IMR-90 (cell line): Measurements from ENCODE around the gene NF1.

Experiments used
- CHD1 ChIP-seq: IDR thresholded peaks from 2 replicates; pipeline ENCODE4 v1.6.1; 2012; ENCODE audit warnings: low read depth, low read length, improper control_type of control experiment
- SMC3 ChIP-seq: fragments of 150-350 bp; IDR thresholded peaks from 2 replicates; pipeline ENCODE4 v1.6.1; 2016; ENCODE audit warnings: low read depth, mild to moderate bottlenecking, antibody characterized with exemption, low read length, moderate library complexity
- TF ChIP-seq, protein P1 (sequence below): conservative IDR thresholded peaks from 2 replicates; pipeline ENCODE4 v1.5.1; 2012; ENCODE audit warnings: mild to moderate bottlenecking, low read depth, low read length, improper control_type of control experiment

DNA sequence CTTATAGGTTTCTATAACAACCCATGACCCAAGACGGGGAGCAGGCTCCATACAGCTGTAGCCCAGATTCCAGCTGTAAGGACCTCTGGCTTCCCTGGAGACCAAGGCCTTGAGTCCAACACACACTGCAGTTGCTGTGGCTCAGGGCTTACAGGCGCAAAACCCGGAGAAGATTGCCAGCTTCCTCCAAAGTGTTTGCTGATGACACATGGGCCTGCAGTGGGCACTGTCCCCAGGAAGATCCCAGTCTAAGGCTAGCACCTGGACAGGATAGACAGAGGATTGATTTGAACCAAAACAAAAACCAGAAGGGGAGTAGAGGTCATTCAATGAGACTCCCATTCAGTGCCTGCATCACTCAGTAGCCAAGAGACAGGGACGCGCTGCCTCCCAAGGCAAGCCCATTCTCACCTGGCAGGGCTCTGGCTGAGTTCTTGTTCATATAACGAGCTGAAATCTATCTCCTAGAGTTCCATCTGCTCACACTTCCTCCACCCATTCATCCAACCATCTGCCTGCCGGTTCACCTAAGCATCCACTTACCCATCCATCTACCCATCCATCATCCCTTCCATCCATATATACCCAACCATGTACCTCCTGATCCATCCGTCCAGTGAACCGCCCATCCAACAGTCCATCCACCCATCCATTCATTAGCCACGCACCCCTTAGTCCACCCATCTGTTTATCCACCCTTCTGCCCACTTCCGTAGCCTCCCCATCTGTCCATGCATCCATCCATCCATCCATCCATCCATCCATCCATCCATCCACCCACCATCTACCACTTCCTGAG lies 306.9 kb downstream of the NF1 start:
- TF ChIP-seq, protein P1, sequence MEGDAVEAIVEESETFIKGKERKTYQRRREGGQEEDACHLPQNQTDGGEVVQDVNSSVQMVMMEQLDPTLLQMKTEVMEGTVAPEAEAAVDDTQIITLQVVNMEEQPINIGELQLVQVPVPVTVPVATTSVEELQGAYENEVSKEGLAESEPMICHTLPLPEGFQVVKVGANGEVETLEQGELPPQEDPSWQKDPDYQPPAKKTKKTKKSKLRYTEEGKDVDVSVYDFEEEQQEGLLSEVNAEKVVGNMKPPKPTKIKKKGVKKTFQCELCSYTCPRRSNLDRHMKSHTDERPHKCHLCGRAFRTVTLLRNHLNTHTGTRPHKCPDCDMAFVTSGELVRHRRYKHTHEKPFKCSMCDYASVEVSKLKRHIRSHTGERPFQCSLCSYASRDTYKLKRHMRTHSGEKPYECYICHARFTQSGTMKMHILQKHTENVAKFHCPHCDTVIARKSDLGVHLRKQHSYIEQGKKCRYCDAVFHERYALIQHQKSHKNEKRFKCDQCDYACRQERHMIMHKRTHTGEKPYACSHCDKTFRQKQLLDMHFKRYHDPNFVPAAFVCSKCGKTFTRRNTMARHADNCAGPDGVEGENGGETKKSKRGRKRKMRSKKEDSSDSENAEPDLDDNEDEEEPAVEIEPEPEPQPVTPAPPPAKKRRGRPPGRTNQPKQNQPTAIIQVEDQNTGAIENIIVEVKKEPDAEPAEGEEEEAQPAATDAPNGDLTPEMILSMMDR = no peak
- no peak for TF ChIP-seq SMC3
- TF ChIP-seq CHD1 = no peak
